Kidney (tissue), 14 donors: ENCODE results near the gene NCR2. TPM values are rescaled to one million over a fixed set of nuclear protein-coding genes. Genes with fewer than 3 reads are reported as not detected.

ENCODE experiments used
- DNase-seq, 5 donors: peaks; one replicate each; pipeline ENCODE4 v3.0.0-alpha.2; 2013 to 2020
- FAIRE-seq: peaks from 2 replicates; lab custom pipeline; 2012; peaks lifted over from hg19 to GRCh38; lab: Jason Lieb, UNC
- H3K27ac ChIP-seq, 2 donors: one replicate each; pipeline ENCODE4 v1.7.0; 2013; ENCODE audit warnings: low read depth in 2 of 2, low read length in 2 of 2, inconsistent platforms in 1 of 2
- H3K27me3 ChIP-seq: one replicate; pipeline ENCODE4 v1.7.1; 2013; ENCODE audit warnings: low read length, inconsistent platforms; ENCODE audit not compliant: control insufficient read depth, insufficient read depth
- H3K36me3 ChIP-seq, 3 donors: one replicate each; pipeline versions ENCODE4 v1.7.0 to v1.7.1; 2013; ENCODE audit warnings: low read length in 3 of 3, control low read depth in 1 of 3, inconsistent platforms in 1 of 3; ENCODE audit not compliant: insufficient read depth in 3 of 3, control insufficient read depth in 2 of 3
- H3K4me1 ChIP-seq, 3 donors: one replicate each; pipeline versions ENCODE4 v1.7.0 to v1.7.1; 2013; ENCODE audit warnings: low read length in 3 of 3, inconsistent platforms in 1 of 3, low read depth in 1 of 3; ENCODE audit not compliant: control insufficient read depth in 2 of 3, insufficient read depth in 2 of 3
- H3K4me3 ChIP-seq, 3 donors: one replicate each; pipeline versions ENCODE4 v1.7.0 to v1.8.1; 2013; ENCODE audit warnings: low read length in 3 of 3, control low read depth in 1 of 3, inconsistent platforms in 1 of 3
- H3K9ac ChIP-seq, 3 donors: one replicate each; pipeline versions ENCODE4 v1.7.0 to v1.7.1; 2013; ENCODE audit warnings: low read length in 3 of 3, control low read depth in 1 of 3, inconsistent platforms in 1 of 3
- H3K9me3 ChIP-seq, 3 donors: one replicate each; pipeline versions ENCODE4 v1.7.0 to v1.7.1; 2013; ENCODE audit warnings: low read length in 3 of 3, control low read depth in 1 of 3, inconsistent platforms in 1 of 3; ENCODE audit not compliant: control insufficient read depth in 2 of 3, insufficient read depth in 1 of 3
- intact Hi-C: fragments of 100-400 bp; cut with DNase I; formaldehyde crosslinking; loops from one replicate; pipeline ENCODE4 v1.11.1; 2022
- polyA plus RNA-seq: library from polyadenylated mRNA; stranded (reverse); fragments of 350-450 nt; fragmentation: Illumina TruSeq; extraction: RNeasy Lipid Tissue Mini Kit (QIAGEN cat#74804); gene quantifications from one replicate; pipeline ENCODE4 v1.2.3, GENCODE V29; 2014; ENCODE audit warnings: low read depth, low replicate concordance; ENCODE audit not compliant: insufficient read depth
- total RNA-seq: library from RNA; stranded (reverse); fragmentation: NEBNext Ultra II Directional; extraction: Animal tissue kit (Norgen Biotek cat#: 25700); gene quantifications from one replicate; pipeline ENCODE4 v1.2.1, GENCODE V29; 2021
- TF ChIP-seq, protein P1 (sequence below): IDR thresholded peaks from 3 replicates; pipeline ENCODE4 v1.5.1; 2012; ENCODE audit warnings: mild to moderate bottlenecking, moderate library complexity, borderline replicate concordance; ENCODE audit not compliant: insufficient read depth; ENCODE audit errors: extremely low read depth
- donor health status: control.
- donor health status: control.
- donor health status: control.
- donor health status: control.
- donor health status: control.
- donor health status: DM: yes; HTN: yes; CAD: no.
- donor health status: Normal renal cell carcinoma (clear cell type).

The NCR2 gene
- total and polyA plus RNA-seq, 2 donors from 2014 or later, result not detected

DNA sequence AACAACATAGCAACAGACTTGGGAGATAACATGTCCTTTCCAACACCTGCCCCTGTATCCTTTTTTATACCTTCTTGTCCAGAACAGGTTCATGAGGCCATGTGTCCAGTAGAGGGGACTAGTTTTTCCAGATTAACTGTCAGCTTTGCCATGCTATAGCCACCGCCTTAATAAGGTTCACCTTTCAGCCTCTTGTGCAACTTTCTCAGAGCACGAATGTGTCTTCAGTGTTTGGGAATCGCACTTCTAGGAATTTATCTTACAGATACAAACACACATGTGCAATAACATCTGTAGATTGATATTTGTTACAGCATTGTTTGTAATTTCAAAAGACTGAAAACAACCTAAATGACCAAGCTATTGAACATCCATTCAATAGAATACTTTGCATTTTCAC is 21.4 kb downstream of the NCR2 start:
- TF ChIP-seq, protein P1, sequence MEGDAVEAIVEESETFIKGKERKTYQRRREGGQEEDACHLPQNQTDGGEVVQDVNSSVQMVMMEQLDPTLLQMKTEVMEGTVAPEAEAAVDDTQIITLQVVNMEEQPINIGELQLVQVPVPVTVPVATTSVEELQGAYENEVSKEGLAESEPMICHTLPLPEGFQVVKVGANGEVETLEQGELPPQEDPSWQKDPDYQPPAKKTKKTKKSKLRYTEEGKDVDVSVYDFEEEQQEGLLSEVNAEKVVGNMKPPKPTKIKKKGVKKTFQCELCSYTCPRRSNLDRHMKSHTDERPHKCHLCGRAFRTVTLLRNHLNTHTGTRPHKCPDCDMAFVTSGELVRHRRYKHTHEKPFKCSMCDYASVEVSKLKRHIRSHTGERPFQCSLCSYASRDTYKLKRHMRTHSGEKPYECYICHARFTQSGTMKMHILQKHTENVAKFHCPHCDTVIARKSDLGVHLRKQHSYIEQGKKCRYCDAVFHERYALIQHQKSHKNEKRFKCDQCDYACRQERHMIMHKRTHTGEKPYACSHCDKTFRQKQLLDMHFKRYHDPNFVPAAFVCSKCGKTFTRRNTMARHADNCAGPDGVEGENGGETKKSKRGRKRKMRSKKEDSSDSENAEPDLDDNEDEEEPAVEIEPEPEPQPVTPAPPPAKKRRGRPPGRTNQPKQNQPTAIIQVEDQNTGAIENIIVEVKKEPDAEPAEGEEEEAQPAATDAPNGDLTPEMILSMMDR, result no peak
- Histone ChIP-seq H3K36me3 (no peaks in the 10 kb centered on the region), H3K9ac (no peak overlapping the region), H3K27me3 (no peaks in the 10 kb centered on the region), H3K4me3 (no peak overlapping the region), H3K9me3 (no peaks in the 10 kb centered on the region), H3K27ac (no peak overlapping the region), H3K4me1 (no peaks in the 10 kb centered on the region)
- FAIRE-seq (no peak), DNase-seq (no peak)
- intact Hi-C loops, result no loop called here

DNA sequence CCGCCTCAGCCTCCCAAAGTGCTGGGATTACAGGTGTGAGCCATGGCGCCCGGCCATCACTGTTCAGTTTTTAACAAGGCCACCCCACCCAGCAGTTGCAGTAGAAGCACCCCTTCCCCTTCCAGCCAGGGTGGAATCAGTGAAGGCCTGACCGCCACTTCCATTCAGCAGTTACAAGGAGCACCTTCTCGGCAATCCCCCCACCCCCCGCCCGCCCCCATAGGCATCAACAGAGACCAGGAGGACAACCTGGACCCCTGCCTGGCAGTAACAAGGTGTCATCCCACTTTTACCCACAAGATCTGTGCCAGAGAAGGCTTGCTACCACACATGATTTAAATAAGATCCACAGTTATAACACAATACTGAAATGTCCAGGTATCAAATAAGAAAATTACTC is 23.1 kb downstream of the NCR2 start:
- DNase-seq (no peak), FAIRE-seq (no peak)
- H3K27me3 ChIP-seq, result no peaks in the 10 kb centered on the region
- H3K4me3 ChIP-seq, result no peak overlapping the region
- TF ChIP-seq, protein P1, result no peak
- no peaks in the 10 kb centered on the region for H3K36me3 ChIP-seq
- H3K27ac ChIP-seq, result no peak overlapping the region
- no peaks in the 10 kb centered on the region for H3K4me1 ChIP-seq
- no peaks in the 10 kb centered on the region for H3K9me3 ChIP-seq
- intact Hi-C loops, result no loop called here
- H3K9ac ChIP-seq, result no peak overlapping the region

DNA sequence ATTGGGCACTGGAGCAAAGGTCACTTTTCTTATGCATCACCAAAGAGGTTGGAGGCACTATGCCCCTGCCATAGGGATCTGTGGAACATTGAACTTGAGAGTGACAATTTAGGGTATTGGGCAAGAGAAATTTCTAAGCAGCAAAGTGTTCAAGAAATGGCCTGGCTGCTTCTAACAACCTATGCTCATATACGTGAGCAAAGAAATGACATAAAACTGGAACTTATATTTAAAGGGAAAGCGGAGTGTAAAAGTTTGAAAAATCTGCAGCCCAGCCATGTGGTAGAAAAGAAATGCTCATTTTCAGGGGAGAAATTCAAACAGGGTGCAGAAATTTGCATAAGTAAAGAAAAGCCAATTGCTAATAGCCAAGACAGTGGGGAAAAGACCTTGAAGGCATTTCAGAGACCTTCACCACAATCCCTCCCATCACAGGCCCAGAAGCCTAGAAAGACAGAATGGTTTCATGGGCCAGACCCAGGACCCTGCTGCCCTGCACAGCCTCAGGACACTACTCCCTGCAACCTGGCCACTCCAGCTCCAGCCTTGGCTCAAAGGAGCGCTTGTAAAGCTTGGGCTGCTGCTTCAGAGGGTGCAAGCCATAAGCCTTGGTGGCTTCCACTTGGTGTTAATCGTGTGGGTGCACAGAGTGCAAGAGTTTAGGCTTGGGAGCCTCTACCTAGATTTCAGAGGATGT is 24.4 kb downstream of the NCR2 start:
- no peak for DNase-seq
- Histone ChIP-seq H3K36me3 (no peaks in the 10 kb centered on the region), H3K9me3 (no peaks in the 10 kb centered on the region), H3K27ac (no peak overlapping the region), H3K9ac (no peak overlapping the region), H3K4me1 (no peaks in the 10 kb centered on the region), H3K4me3 (no peak overlapping the region), H3K27me3 (no peaks in the 10 kb centered on the region)
- TF ChIP-seq, protein P1, result no peak
- FAIRE-seq, result no peak
- intact Hi-C loops, result no loop called here

DNA sequence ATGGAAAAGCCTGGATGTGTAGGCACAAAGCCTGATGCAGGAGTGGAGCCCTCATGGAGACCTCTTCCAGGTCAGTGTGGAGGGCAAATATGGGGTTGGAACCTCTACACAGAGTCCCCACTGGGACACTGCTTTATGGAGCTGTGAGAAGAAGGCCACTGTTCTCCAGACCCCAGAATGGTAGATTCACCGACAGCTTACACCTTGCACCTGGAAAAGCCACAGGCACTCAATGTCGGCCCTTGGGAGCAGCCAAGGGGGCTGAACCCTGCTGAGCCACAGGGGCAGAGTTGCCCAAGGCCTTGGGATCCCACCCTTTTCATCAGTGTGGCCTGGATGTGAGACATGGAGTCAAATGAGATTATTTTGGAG is 24.9 kb downstream of the NCR2 start:
- intact Hi-C loops, result no loop called here
- Histone ChIP-seq H3K4me1 (no peaks in the 10 kb centered on the region), H3K9me3 (no peaks in the 10 kb centered on the region), H3K9ac (no peak overlapping the region), H3K4me3 (no peak overlapping the region), H3K36me3 (no peaks in the 10 kb centered on the region), H3K27ac (no peak overlapping the region), H3K27me3 (peaks cover 2% of the 10 kb centered on the region)
- DNase-seq (no peak), FAIRE-seq (no peak)
- TF ChIP-seq, protein P1, result no peak
